HepG2 (cell line): ENCODE results near the gene MASP2. TPM values are rescaled to one million over a fixed set of nuclear protein-coding genes. Genes with fewer than 3 reads are reported as not detected.

Source experiments
- ARHGAP35 ChIP-seq: sonication (generic); formaldehyde crosslinking; IDR thresholded peaks from 2 replicates; pipeline ENCODE4 v1.9.0; 2022; ENCODE audit warnings: mild to moderate bottlenecking, inconsistent platforms, moderate library complexity, missing genetic modification reagents, borderline replicate concordance
- FOXO4 ChIP-seq: sonication (generic); formaldehyde crosslinking; conservative IDR thresholded peaks from 2 replicates; pipeline ENCODE4 v1.8.1; 2023; ENCODE audit warnings: missing genetic modification reagents
- NONO ChIP-seq, 2 experiments: fragments of 450-650 bp in 1 of 2; sonication (generic) in 1 of 2; formaldehyde crosslinking in 1 of 2; IDR thresholded peaks in 1 of 2; conservative IDR thresholded peaks in 1 of 2; 2 replicates each; pipeline versions ENCODE4 v1.6.1 to v1.8.0; 2017 to 2022; ENCODE audit warnings: mild to moderate bottlenecking in 1 of 2, missing genetic modification reagents in 1 of 2, moderate library complexity in 1 of 2
- PRDM4 ChIP-seq: sonication (generic); formaldehyde crosslinking; IDR thresholded peaks from 2 replicates; pipeline ENCODE4 v1.9.0; 2021; ENCODE audit warnings: missing genetic modification reagents, borderline replicate concordance
- RERE ChIP-seq: IDR thresholded peaks from 2 replicates; pipeline ENCODE4 v1.6.1; 2016; ENCODE audit warnings: low read depth, missing genetic modification reagents, missing compliant biosample characterization
- SKI ChIP-seq: fragments of 450-650 bp; IDR thresholded peaks from one replicate; pipeline ENCODE4 v1.6.1; 2018; ENCODE audit warnings: mild to moderate bottlenecking; ENCODE audit not compliant: partially characterized antibody
- SOX5 ChIP-seq: IDR thresholded peaks from 2 replicates; pipeline ENCODE4 v1.6.1; 2016; ENCODE audit warnings: borderline replicate concordance
- ZBTB26 ChIP-seq: IDR thresholded peaks from 2 replicates; pipeline ENCODE4 v1.6.1; 2016; ENCODE audit warnings: missing compliant biosample characterization, missing genetic modification reagents, borderline replicate concordance
- ZNF367 ChIP-seq: sonication (generic); formaldehyde crosslinking; IDR thresholded peaks from 2 replicates; pipeline ENCODE4 v1.4.0; 2020; ENCODE audit warnings: missing genetic modification reagents, borderline replicate concordance
- ZNF564 ChIP-seq: sonication (generic); formaldehyde crosslinking; IDR thresholded peaks from 2 replicates; pipeline ENCODE4 v1.8.1; 2023; ENCODE audit warnings: mild to moderate bottlenecking, missing genetic modification reagents
- ZNF672 ChIP-seq: sonication (generic); formaldehyde crosslinking; IDR thresholded peaks from 2 replicates; pipeline ENCODE4 v1.8.1; 2022; ENCODE audit warnings: missing genetic modification reagents
- ZNF7 ChIP-seq: IDR thresholded peaks from 2 replicates; pipeline ENCODE4 v1.6.1; 2016; ENCODE audit warnings: missing biosample characterization, missing genetic modification reagents
- ZNF746 ChIP-seq: sonication (generic); formaldehyde crosslinking; IDR thresholded peaks from 2 replicates; pipeline ENCODE4 v1.8.0; 2022; ENCODE audit warnings: mild to moderate bottlenecking, missing genetic modification reagents
- polyA plus RNA-seq, 8 experiments: library from polyadenylated mRNA; depleted of rRNA in 3 of 8; stranded (reverse) in 7 of 8; unstranded in 1 of 8; fragments of >200 nt; fragmentation: Illumina TruSeq in 4 of 8; extraction: Trizol in 4 of 8; gene quantifications; 2 replicates each; pipeline versions ENCODE4 v1.2.1 to v1.2.3, GENCODE V29; 2011 to 2016; ENCODE audit warnings: low read depth in 4 of 8, missing spikeins in 1 of 8, mixed read lengths in 1 of 8; ENCODE audit not compliant: insufficient read depth in 1 of 8
- total RNA-seq, 5 experiments: library from RNA; depleted of rRNA; stranded (reverse); fragments of >200 nt; fragmentation: Illumina TruSeq; extraction: Trizol; gene quantifications; 2 replicates each; pipeline ENCODE4 v1.2.3, GENCODE V29; 2016; ENCODE audit warnings: low read depth in 1 of 5

MASP2 gene
- total and polyA plus RNA-seq, 2 of the 13 experiments (the other 11 are each of a cell fraction or from before 2014, with no cell fraction given) = 7.1 to 11.8 TPM

- TF ChIP-seq ZNF746 = no peak
- TF ChIP-seq FOXO4 = no peak
- no peak for TF ChIP-seq ZNF672 (CRISPR knock-in tag)
- no peak for TF ChIP-seq PRDM4 (CRISPR knock-in tag)
- TF ChIP-seq ARHGAP35 = no peak
- no peak for TF ChIP-seq SKI
- peak; percentile 7; the same call in 1 of the 2 replicates for TF ChIP-seq SOX5 (CRISPR knock-in tag)
- no peak for TF ChIP-seq ZNF367 (CRISPR knock-in tag)
- no peak for TF ChIP-seq ZNF564
- TF ChIP-seq RERE (CRISPR knock-in tag) = no peak
- no peak for TF ChIP-seq ZBTB26 (CRISPR knock-in tag)
- TF ChIP-seq NONO (IDR thresholded peaks at IDR 0.05) = no peak
- no peak for TF ChIP-seq NONO (CRISPR knock-in tag; conservative IDR thresholded peaks at IDR 0.05)
- no peak for TF ChIP-seq ZNF7 (CRISPR knock-in tag)
These were observed 821 bp downstream of the MASP2 start (continued) for GRCh38 chr1:11046270-11046566.
